ENCODE measurements around the gene HTR4.

The HTR4 gene

GRCh38 chr5:148515460-148515859 lies 138.9 kb downstream of the HTR4 start:
- Histone ChIP-seq H3K4me3 (ENCODE audit: low read depth in 1 of 2, low read length in 2 of 2) (no peak overlapping the region), H3K36me3 (ENCODE audit: control insufficient read depth in 1 of 2, insufficient read depth in 2 of 2, low read length in 2 of 2) (no peaks in the 10 kb centered on the region), H3K27ac (ENCODE audit: low read depth, low read length) (no peak overlapping the region), H3K9ac (ENCODE audit: low read depth in 1 of 2, low read length in 2 of 2) (no peak overlapping the region), H3K27me3 (ENCODE audit: control insufficient read depth in 1 of 2, insufficient read depth in 2 of 2, low read length in 2 of 2) (no peaks in the 10 kb centered on the region), H3K9me3 (ENCODE audit: control insufficient read depth in 1 of 2, low read length in 2 of 2) (no peaks in the 10 kb centered on the region), H3K4me1 (ENCODE audit: control insufficient read depth in 1 of 2, insufficient read depth in 2 of 2, low read length in 2 of 2) (no peaks in the 10 kb centered on the region)

- Histone ChIP-seq H3K4me1 (ENCODE audit: control insufficient read depth in 1 of 2, insufficient read depth in 2 of 2, low read length in 2 of 2) (no peaks in the 10 kb centered on the region), H3K9ac (ENCODE audit: low read depth in 1 of 2, low read length in 2 of 2) (no peak overlapping the region), H3K27ac (ENCODE audit: low read depth, low read length) (no peak overlapping the region), H3K36me3 (ENCODE audit: control insufficient read depth in 1 of 2, insufficient read depth in 2 of 2, low read length in 2 of 2) (peaks cover 0 to 5% of the 10 kb centered on the region in 2 donors), H3K4me3 (ENCODE audit: low read depth in 1 of 2, low read length in 2 of 2) (no peak overlapping the region), H3K27me3 (ENCODE audit: control insufficient read depth in 1 of 2, insufficient read depth in 2 of 2, low read length in 2 of 2) (no peaks in the 10 kb centered on the region), H3K9me3 (ENCODE audit: control insufficient read depth in 1 of 2, low read length in 2 of 2) (no peaks in the 10 kb centered on the region)
Observed at GRCh38 chr5:148514344-148514743, 140.0 kb downstream of the HTR4 start.

GRCh38 chr5:148512498-148512897 lies 141.8 kb downstream of the HTR4 start:
- Histone ChIP-seq H3K36me3 (ENCODE audit: control insufficient read depth in 1 of 2, insufficient read depth in 2 of 2, low read length in 2 of 2) (peaks cover 0 to 6% of the 10 kb centered on the region in 2 donors), H3K27ac (ENCODE audit: low read depth, low read length) (no peak overlapping the region), H3K4me3 (ENCODE audit: low read depth in 1 of 2, low read length in 2 of 2) (no peak overlapping the region), H3K4me1 (ENCODE audit: control insufficient read depth in 1 of 2, insufficient read depth in 2 of 2, low read length in 2 of 2) (no peaks in the 10 kb centered on the region), H3K9ac (ENCODE audit: low read depth in 1 of 2, low read length in 2 of 2) (no peak overlapping the region), H3K9me3 (ENCODE audit: control insufficient read depth in 1 of 2, low read length in 2 of 2) (no peaks in the 10 kb centered on the region), H3K27me3 (ENCODE audit: control insufficient read depth in 1 of 2, insufficient read depth in 2 of 2, low read length in 2 of 2) (no peaks in the 10 kb centered on the region)

- H3K9ac ChIP-seq (ENCODE audit: low read depth in 1 of 2, low read length in 2 of 2): no peak overlapping the region
- no peak overlapping the region for H3K4me3 ChIP-seq (ENCODE audit: low read depth in 1 of 2, low read length in 2 of 2)
- H3K27ac ChIP-seq (ENCODE audit: low read depth, low read length): no peak overlapping the region
- no peaks in the 10 kb centered on the region for H3K9me3 ChIP-seq (ENCODE audit: control insufficient read depth in 1 of 2, low read length in 2 of 2)
- H3K27me3 ChIP-seq (ENCODE audit: control insufficient read depth in 1 of 2, insufficient read depth in 2 of 2, low read length in 2 of 2): no peaks in the 10 kb centered on the region
- H3K36me3 ChIP-seq (ENCODE audit: control insufficient read depth in 1 of 2, insufficient read depth in 2 of 2, low read length in 2 of 2): peaks cover 0 to 6% of the 10 kb centered on the region in 2 donors
- H3K4me1 ChIP-seq (ENCODE audit: control insufficient read depth in 1 of 2, insufficient read depth in 2 of 2, low read length in 2 of 2): no peaks in the 10 kb centered on the region
Observed at GRCh38 chr5:148511810-148512347, 142.4 kb downstream of the HTR4 start.

- Histone ChIP-seq H3K4me1 (ENCODE audit: control insufficient read depth in 1 of 2, insufficient read depth in 2 of 2, low read length in 2 of 2) (no peaks in the 10 kb centered on the region), H3K9me3 (ENCODE audit: control insufficient read depth in 1 of 2, low read length in 2 of 2) (no peaks in the 10 kb centered on the region), H3K4me3 (ENCODE audit: low read depth in 1 of 2, low read length in 2 of 2) (no peak overlapping the region), H3K27ac (ENCODE audit: low read depth, low read length) (no peak overlapping the region), H3K9ac (ENCODE audit: low read depth in 1 of 2, low read length in 2 of 2) (no peak overlapping the region), H3K36me3 (ENCODE audit: control insufficient read depth in 1 of 2, insufficient read depth in 2 of 2, low read length in 2 of 2) (peaks cover 0 to 6% of the 10 kb centered on the region in 2 donors), H3K27me3 (ENCODE audit: control insufficient read depth in 1 of 2, insufficient read depth in 2 of 2, low read length in 2 of 2) (no peaks in the 10 kb centered on the region)
Observed at GRCh38 chr5:148509893-148510292, 144.4 kb downstream of the HTR4 start.

- Histone ChIP-seq H3K4me1 (ENCODE audit: control insufficient read depth in 1 of 2, insufficient read depth in 2 of 2, low read length in 2 of 2) (no peaks in the 10 kb centered on the region), H3K27me3 (ENCODE audit: control insufficient read depth in 1 of 2, insufficient read depth in 2 of 2, low read length in 2 of 2) (no peaks in the 10 kb centered on the region), H3K4me3 (ENCODE audit: low read depth in 1 of 2, low read length in 2 of 2) (no peak overlapping the region), H3K27ac (ENCODE audit: low read depth, low read length) (no peak overlapping the region), H3K9me3 (ENCODE audit: control insufficient read depth in 1 of 2, low read length in 2 of 2) (no peaks in the 10 kb centered on the region), H3K36me3 (ENCODE audit: control insufficient read depth in 1 of 2, insufficient read depth in 2 of 2, low read length in 2 of 2) (peaks cover 0 to 6% of the 10 kb centered on the region in 2 donors), H3K9ac (ENCODE audit: low read depth in 1 of 2, low read length in 2 of 2) (no peak overlapping the region)
Observed at GRCh38 chr5:148507648-148508047, 146.7 kb downstream of the HTR4 start.

- Histone ChIP-seq H3K36me3 (ENCODE audit: control insufficient read depth in 1 of 2, insufficient read depth in 2 of 2, low read length in 2 of 2) (no peaks in the 10 kb centered on the region), H3K9ac (ENCODE audit: low read depth in 1 of 2, low read length in 2 of 2) (no peak overlapping the region), H3K9me3 (ENCODE audit: control insufficient read depth in 1 of 2, low read length in 2 of 2) (no peaks in the 10 kb centered on the region), H3K4me1 (ENCODE audit: control insufficient read depth in 1 of 2, insufficient read depth in 2 of 2, low read length in 2 of 2) (no peaks in the 10 kb centered on the region), H3K27me3 (ENCODE audit: control insufficient read depth in 1 of 2, insufficient read depth in 2 of 2, low read length in 2 of 2) (no peaks in the 10 kb centered on the region), H3K4me3 (ENCODE audit: low read depth in 1 of 2, low read length in 2 of 2) (no peak overlapping the region), H3K27ac (ENCODE audit: low read depth, low read length) (no peak overlapping the region)
Observed at GRCh38 chr5:148499452-148499851, 154.9 kb downstream of the HTR4 start.

GRCh38 chr5:148497757-148498156 lies 156.6 kb downstream of the HTR4 start:
- Histone ChIP-seq H3K9ac (ENCODE audit: low read depth in 1 of 2, low read length in 2 of 2) (no peak overlapping the region), H3K36me3 (ENCODE audit: control insufficient read depth in 1 of 2, insufficient read depth in 2 of 2, low read length in 2 of 2) (peaks cover 0 to under 1% of the 10 kb centered on the region in 2 donors), H3K4me1 (ENCODE audit: control insufficient read depth in 1 of 2, insufficient read depth in 2 of 2, low read length in 2 of 2) (no peaks in the 10 kb centered on the region)

GRCh38 chr5:148492351-148492750 lies 162.0 kb downstream of the HTR4 start:
- H3K4me3 ChIP-seq (ENCODE audit: low read depth in 1 of 2, low read length in 2 of 2): no peak overlapping the region

More at GRCh38 chr5:148497757-148498156, 156.6 kb downstream of the HTR4 start:
- no peak overlapping the region for H3K4me3 ChIP-seq (ENCODE audit: low read depth in 1 of 2, low read length in 2 of 2)
- H3K9me3 ChIP-seq (ENCODE audit: control insufficient read depth in 1 of 2, low read length in 2 of 2): no peaks in the 10 kb centered on the region
- no peaks in the 10 kb centered on the region for H3K27me3 ChIP-seq (ENCODE audit: control insufficient read depth in 1 of 2, insufficient read depth in 2 of 2, low read length in 2 of 2)
- H3K27ac ChIP-seq (ENCODE audit: low read depth, low read length): no peak overlapping the region

GRCh38 chr5:148491793-148492184 lies 162.5 kb downstream of the HTR4 start:
- no peak overlapping the region for H3K27ac ChIP-seq (ENCODE audit: low read depth, low read length)
- H3K27me3 ChIP-seq (ENCODE audit: control insufficient read depth in 1 of 2, insufficient read depth in 2 of 2, low read length in 2 of 2): no peaks in the 10 kb centered on the region
- no peak overlapping the region for H3K4me3 ChIP-seq (ENCODE audit: low read depth in 1 of 2, low read length in 2 of 2)
- H3K4me1 ChIP-seq (ENCODE audit: control insufficient read depth in 1 of 2, insufficient read depth in 2 of 2, low read length in 2 of 2): no peaks in the 10 kb centered on the region
- no peak overlapping the region for H3K9ac ChIP-seq (ENCODE audit: low read depth in 1 of 2, low read length in 2 of 2)
- H3K36me3 ChIP-seq (ENCODE audit: control insufficient read depth in 1 of 2, insufficient read depth in 2 of 2, low read length in 2 of 2): peaks cover 0 to 2% of the 10 kb centered on the region in 2 donors
- no peaks in the 10 kb centered on the region for H3K9me3 ChIP-seq (ENCODE audit: control insufficient read depth in 1 of 2, low read length in 2 of 2)

More at GRCh38 chr5:148492351-148492750, 162.0 kb downstream of the HTR4 start:
- Histone ChIP-seq H3K9ac (ENCODE audit: low read depth in 1 of 2, low read length in 2 of 2) (no peak overlapping the region), H3K9me3 (ENCODE audit: control insufficient read depth in 1 of 2, low read length in 2 of 2) (no peaks in the 10 kb centered on the region), H3K27ac (ENCODE audit: low read depth, low read length) (no peak overlapping the region), H3K27me3 (ENCODE audit: control insufficient read depth in 1 of 2, insufficient read depth in 2 of 2, low read length in 2 of 2) (no peaks in the 10 kb centered on the region), H3K36me3 (ENCODE audit: control insufficient read depth in 1 of 2, insufficient read depth in 2 of 2, low read length in 2 of 2) (peaks cover 0 to 2% of the 10 kb centered on the region in 2 donors), H3K4me1 (ENCODE audit: control insufficient read depth in 1 of 2, insufficient read depth in 2 of 2, low read length in 2 of 2) (no peaks in the 10 kb centered on the region)
